ENCODE results near the gene CYP4F12. TPM values are rescaled to one million over a fixed set of nuclear protein-coding genes. Genes with fewer than 3 reads are reported as not detected.

CYP4F12 gene
- total RNA-seq, 2 experiments from 2014 or later, result 0.09 TPM; not detected in 1

- TF ChIP-seq EZH2phosphoT487 (IDR thresholded peaks at IDR 0.05; ENCODE audit: borderline replicate concordance, low read depth, low read length), result no peak
- TF ChIP-seq, protein P1, sequence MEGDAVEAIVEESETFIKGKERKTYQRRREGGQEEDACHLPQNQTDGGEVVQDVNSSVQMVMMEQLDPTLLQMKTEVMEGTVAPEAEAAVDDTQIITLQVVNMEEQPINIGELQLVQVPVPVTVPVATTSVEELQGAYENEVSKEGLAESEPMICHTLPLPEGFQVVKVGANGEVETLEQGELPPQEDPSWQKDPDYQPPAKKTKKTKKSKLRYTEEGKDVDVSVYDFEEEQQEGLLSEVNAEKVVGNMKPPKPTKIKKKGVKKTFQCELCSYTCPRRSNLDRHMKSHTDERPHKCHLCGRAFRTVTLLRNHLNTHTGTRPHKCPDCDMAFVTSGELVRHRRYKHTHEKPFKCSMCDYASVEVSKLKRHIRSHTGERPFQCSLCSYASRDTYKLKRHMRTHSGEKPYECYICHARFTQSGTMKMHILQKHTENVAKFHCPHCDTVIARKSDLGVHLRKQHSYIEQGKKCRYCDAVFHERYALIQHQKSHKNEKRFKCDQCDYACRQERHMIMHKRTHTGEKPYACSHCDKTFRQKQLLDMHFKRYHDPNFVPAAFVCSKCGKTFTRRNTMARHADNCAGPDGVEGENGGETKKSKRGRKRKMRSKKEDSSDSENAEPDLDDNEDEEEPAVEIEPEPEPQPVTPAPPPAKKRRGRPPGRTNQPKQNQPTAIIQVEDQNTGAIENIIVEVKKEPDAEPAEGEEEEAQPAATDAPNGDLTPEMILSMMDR (conservative IDR thresholded peaks at IDR 0.05; ENCODE audit: low read length), result no peak
- Histone ChIP-seq H2AFZ (ENCODE audit: low read length) (no peak overlapping the region), H3K4me2 (ENCODE audit: low read length) (no peak overlapping the region), H3K9me3 (ENCODE audit: low read length) (no peaks in the 10 kb centered on the region), H3K4me3 (ENCODE audit: low read depth, low read length, poor library complexity, severe bottlenecking) (no peak overlapping the region), H3K4me1 (ENCODE audit: insufficient read depth, low read length, poor library complexity, severe bottlenecking) (no peaks in the 10 kb centered on the region), H3K36me3 (ENCODE audit: insufficient read depth, low read length) (no peaks in the 10 kb centered on the region), H3K27ac (ENCODE audit: low read depth, low read length, poor library complexity, severe bottlenecking) (no peak overlapping the region), H3K9me2 (ENCODE audit: insufficient read depth, low read length) (no peaks in the 10 kb centered on the region), H4K20me1 (ENCODE audit: insufficient read depth, low read length) (no peaks in the 10 kb centered on the region), H3K79me2 (ENCODE audit: insufficient read depth, low read depth, low read length) (no peaks in the 10 kb centered on the region)
- POLR2A ChIA-PET, result no interaction called here
- no TSS peak for BruUV-seq (replicated peaks)
- CTCF ChIA-PET (ENCODE audit: unreplicated experiment), result no interaction called here
- intact Hi-C loops (cut with micrococcal nuclease; ENCODE audit: unreplicated experiment), result no loop called here
- DNase-seq (ENCODE audit: low spot score), result no peak
Measured at GRCh38 chr19:15721268-15721667, 48.4 kb downstream of the CYP4F12 start.

DNA sequence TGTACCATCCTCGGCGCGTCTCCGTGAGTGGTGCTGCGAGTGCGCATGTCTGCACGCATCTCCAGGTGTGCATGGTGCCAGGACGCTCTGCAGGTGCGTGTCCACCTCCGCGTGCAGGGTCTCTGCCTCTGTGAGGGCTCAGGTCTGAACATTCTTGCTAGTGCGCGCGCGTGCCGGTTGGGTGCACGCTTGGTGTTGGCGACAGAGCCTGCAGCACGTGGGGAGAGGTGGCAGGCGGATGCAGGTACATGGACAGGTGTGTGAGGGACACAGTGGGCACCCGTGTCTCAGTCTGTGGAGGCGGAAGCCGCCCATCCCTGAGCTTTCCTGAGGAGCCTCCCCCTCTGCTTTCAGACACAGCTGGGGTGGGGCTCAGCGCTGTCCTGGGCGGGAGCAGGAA is 50.1 kb downstream of the CYP4F12 start:
- Histone ChIP-seq H3K9me3 (ENCODE audit: low read length) (no peaks in the 10 kb centered on the region), H2AFZ (ENCODE audit: low read length) (no peak overlapping the region), H3K79me2 (ENCODE audit: insufficient read depth, low read depth, low read length) (no peaks in the 10 kb centered on the region), H3K4me3 (ENCODE audit: low read depth, low read length, poor library complexity, severe bottlenecking) (no peak overlapping the region), H3K9me2 (ENCODE audit: insufficient read depth, low read length) (no peaks in the 10 kb centered on the region), H3K4me2 (ENCODE audit: low read length) (no peak overlapping the region), H4K20me1 (ENCODE audit: insufficient read depth, low read length) (no peaks in the 10 kb centered on the region), H3K36me3 (ENCODE audit: insufficient read depth, low read length) (no peaks in the 10 kb centered on the region), H3K27ac (ENCODE audit: low read depth, low read length, poor library complexity, severe bottlenecking) (no peak overlapping the region), H3K4me1 (ENCODE audit: insufficient read depth, low read length, poor library complexity, severe bottlenecking) (no peaks in the 10 kb centered on the region)
- CTCF ChIA-PET (ENCODE audit: unreplicated experiment), result no interaction called here
- intact Hi-C loops (cut with micrococcal nuclease; ENCODE audit: unreplicated experiment), result no loop called here
- BruUV-seq (replicated peaks), result no TSS peak
- TF ChIP-seq, protein P1 (conservative IDR thresholded peaks at IDR 0.05; ENCODE audit: low read length), result no peak
- no peak for TF ChIP-seq EZH2phosphoT487 (IDR thresholded peaks at IDR 0.05; ENCODE audit: borderline replicate concordance, low read depth, low read length)
- no peak for DNase-seq (ENCODE audit: low spot score)
- POLR2A ChIA-PET, result no interaction called here

GRCh38 chr19:15727724-15728123 is 54.8 kb downstream of the CYP4F12 start, which contains the start of gene OR10H2:
OR10H2 (plus strand) TSS chr19:15728024; CDS start chr19:15728044, 20 bp downstream.
- Histone ChIP-seq H3K4me3 (ENCODE audit: low read depth, low read length, poor library complexity, severe bottlenecking) (no peak within 1 kb of the TSS), H3K36me3 (ENCODE audit: insufficient read depth, low read length) (no peaks in the 10 kb centered on the region), H3K79me2 (ENCODE audit: insufficient read depth, low read depth, low read length) (no peaks in the 10 kb centered on the region), H2AFZ (ENCODE audit: low read length) (no peak within 1 kb of the TSS), H3K9me2 (ENCODE audit: insufficient read depth, low read length) (no peaks in the 10 kb centered on the region), H3K4me2 (ENCODE audit: low read length) (no peak within 1 kb of the TSS), H3K4me1 (ENCODE audit: insufficient read depth, low read length, poor library complexity, severe bottlenecking) (no peaks in the 10 kb centered on the region), H3K9me3 (ENCODE audit: low read length) (no peaks in the 10 kb centered on the region), H3K27ac (ENCODE audit: low read depth, low read length, poor library complexity, severe bottlenecking) (no peak within 1 kb of the TSS), H4K20me1 (ENCODE audit: insufficient read depth, low read length) (no peaks in the 10 kb centered on the region)
- intact Hi-C loops (cut with micrococcal nuclease; ENCODE audit: unreplicated experiment), result no loop called here
- ChIA-PET CTCF (ENCODE audit: unreplicated experiment) (no interaction called here), POLR2A (no interaction called here)
- BruUV-seq (replicated peaks), result no TSS peak
- no peak for TF ChIP-seq EZH2phosphoT487 (IDR thresholded peaks at IDR 0.05; ENCODE audit: borderline replicate concordance, low read depth, low read length)
- TF ChIP-seq, protein P1 (conservative IDR thresholded peaks at IDR 0.05; ENCODE audit: low read length), result no peak
- DNase-seq (ENCODE audit: low spot score), result no peak
